NT2/D1 (cell line): ENCODE results near the gene GSG1L2.

Experiments
- SUZ12 ChIP-seq: IDR thresholded peaks from 2 replicates; pipeline ENCODE4 v1.6.1; 2011; ENCODE audit not compliant: insufficient read length, insufficient read depth; ENCODE audit errors: extremely low read depth
- ZNF274 ChIP-seq: IDR thresholded peaks from 2 replicates; pipeline ENCODE4 v1.6.1; 2011; ENCODE audit warnings: mild to moderate bottlenecking, low read depth, low read length

DNA sequence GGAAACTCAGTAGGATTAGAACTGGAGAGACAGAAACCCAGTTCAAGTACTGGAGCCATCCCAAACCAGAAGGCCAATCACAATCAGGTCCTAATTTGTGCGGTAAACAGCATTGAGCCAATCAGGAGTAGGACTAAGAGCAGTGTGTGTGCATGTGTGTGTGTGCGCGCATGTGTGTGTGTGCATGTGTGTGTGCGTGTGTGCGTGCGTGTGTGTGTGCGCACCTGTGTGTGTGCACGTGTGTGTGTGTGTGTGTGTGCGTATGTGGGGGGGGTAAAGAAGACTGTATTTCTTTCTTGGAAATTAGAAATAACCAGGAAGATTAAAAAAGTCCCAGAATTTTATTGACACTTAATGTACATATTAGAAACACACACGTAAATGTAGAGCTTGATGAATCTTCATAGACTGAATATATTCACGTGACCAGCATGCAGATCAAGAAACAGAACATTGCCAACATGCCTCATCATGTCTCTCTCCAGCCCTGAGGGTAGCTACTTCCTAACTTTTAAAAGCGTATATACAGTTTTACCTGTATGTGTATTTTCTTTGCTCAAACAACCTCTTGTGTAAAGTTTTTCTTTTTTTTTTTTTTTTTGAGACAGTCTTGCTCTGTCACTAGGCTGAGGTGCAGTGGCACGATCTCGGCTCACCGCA lies 29.6 kb downstream of the GSG1L2 start:
- TF ChIP-seq ZNF274: no peak
- no peak for TF ChIP-seq SUZ12
